ENCODE results near the gene OPHN1. TPM values are rescaled to one million over a fixed set of nuclear protein-coding genes. Genes with fewer than 3 reads are reported as not detected.

Gene OPHN1
- total RNA-seq, 1 donor from 2014 or later, result 7.8 TPM

DNA sequence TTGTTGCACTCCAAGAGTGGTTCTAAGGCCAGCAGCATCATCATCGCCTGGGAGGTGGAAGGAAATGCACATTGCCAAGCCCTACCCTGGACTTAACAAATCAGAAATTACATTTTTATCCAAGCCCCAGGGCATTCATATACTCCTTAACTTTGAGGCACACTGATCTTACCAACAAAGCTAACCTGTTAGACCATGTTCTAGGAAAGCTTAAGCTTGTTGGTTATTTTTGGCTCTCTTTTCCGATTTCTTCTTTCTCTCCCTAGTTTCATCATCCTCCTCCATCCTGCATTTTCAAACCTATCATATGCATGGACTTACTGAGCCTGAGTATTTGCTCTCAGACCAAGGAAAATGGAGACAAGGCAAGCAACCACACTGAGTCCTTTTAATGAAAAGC, 133.4 kb downstream of the OPHN1 start:
- Mint-ChIP-seq H3K9me3 (ENCODE audit: unreplicated experiment) (no peaks in the 10 kb centered on the region), H3K4me1 (ENCODE audit: low read depth, unreplicated experiment) (no peaks in the 10 kb centered on the region), H3K4me3 (ENCODE audit: unreplicated experiment) (no peak overlapping the region)

DNA sequence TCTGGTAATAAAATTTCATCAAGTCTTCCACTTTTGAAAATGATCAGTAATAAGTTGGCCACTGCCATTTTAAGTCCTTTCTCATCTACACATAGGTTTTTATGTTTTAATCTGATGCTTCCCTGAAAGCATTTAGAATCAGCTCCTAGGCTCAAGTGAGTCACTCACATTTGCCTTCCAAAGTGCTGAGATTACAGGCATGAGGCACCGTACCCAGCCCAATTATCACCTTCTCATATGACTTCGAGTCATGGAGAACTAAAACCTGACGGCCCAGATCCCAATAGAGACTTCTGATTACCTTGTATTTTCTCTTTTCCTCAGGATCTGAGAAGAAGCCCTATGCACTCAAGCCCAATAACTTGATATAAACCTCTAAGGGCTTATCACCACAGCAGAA, 140.8 kb downstream of the OPHN1 start:
- H3K27ac Mint-ChIP-seq (ENCODE audit: unreplicated experiment), result no peak overlapping the region
- no peak for TF ChIP-seq CTCF (IDR thresholded peaks at IDR 0.05; ENCODE audit: partially characterized antibody, unreplicated experiment)
- no peaks in the 10 kb centered on the region for H3K27me3 Mint-ChIP-seq (ENCODE audit: unreplicated experiment)
- no peaks in the 10 kb centered on the region for H3K36me3 Mint-ChIP-seq (ENCODE audit: unreplicated experiment)
- H3K9me3 Mint-ChIP-seq (ENCODE audit: unreplicated experiment), result no peaks in the 10 kb centered on the region
- DNase-seq, result no peak
- H3K4me1 Mint-ChIP-seq (ENCODE audit: low read depth, unreplicated experiment), result no peaks in the 10 kb centered on the region
- H3K4me3 Mint-ChIP-seq (ENCODE audit: unreplicated experiment), result no peak overlapping the region

More for the DNA sequence above, 133.4 kb downstream of the OPHN1 start:
- no peak for DNase-seq
- no peak for TF ChIP-seq CTCF (IDR thresholded peaks at IDR 0.05; ENCODE audit: partially characterized antibody, unreplicated experiment)
- Mint-ChIP-seq H3K36me3 (ENCODE audit: unreplicated experiment) (no peaks in the 10 kb centered on the region), H3K27me3 (ENCODE audit: unreplicated experiment) (no peaks in the 10 kb centered on the region), H3K27ac (ENCODE audit: unreplicated experiment) (no peak overlapping the region)

DNA sequence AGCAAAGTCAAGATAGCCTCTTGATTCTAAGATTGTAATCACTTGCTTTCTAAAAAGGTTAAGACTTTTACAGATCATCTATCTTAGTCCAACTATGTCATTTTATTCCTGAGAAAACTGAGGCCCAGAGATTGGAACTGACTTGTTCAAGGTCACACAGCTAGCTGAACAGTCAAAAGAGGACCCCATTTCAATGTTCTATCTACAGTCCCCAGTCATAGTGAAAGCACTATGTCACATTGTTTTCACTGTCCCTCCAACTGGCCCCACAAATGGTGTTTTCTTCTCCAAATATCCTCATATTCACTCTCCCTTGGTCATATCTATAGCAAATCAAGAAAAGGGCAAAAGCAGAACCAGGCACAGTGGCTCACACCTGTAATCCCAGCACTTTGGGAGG, 145.2 kb downstream of the OPHN1 start:
- Mint-ChIP-seq H3K4me3 (ENCODE audit: unreplicated experiment) (no peak overlapping the region), H3K36me3 (ENCODE audit: unreplicated experiment) (no peaks in the 10 kb centered on the region), H3K27ac (ENCODE audit: unreplicated experiment) (no peak overlapping the region), H3K9me3 (ENCODE audit: unreplicated experiment) (no peaks in the 10 kb centered on the region), H3K4me1 (ENCODE audit: low read depth, unreplicated experiment) (no peaks in the 10 kb centered on the region), H3K27me3 (ENCODE audit: unreplicated experiment) (no peaks in the 10 kb centered on the region)
- no peak for TF ChIP-seq CTCF (IDR thresholded peaks at IDR 0.05; ENCODE audit: partially characterized antibody, unreplicated experiment)
- no peak for DNase-seq

DNA sequence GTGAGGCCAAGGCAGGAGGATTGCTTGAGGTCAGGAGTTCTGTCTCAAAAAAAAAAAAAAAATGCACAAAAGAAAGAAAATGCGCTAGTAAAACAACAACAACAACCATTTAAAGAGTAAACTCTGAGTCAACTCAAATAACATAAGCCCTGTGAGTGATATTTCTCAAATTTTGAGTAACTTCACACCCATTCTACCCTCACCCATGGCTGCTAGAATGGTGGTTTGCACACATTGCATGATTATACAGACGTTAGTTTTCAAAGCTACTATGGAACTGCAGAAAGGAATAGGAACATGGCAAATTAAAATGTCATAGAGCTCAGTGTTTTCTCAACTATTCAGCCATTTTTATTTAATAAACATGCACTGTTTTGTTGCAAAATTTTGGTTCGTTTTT, 145.9 kb downstream of the OPHN1 start:
- Mint-ChIP-seq H3K27me3 (ENCODE audit: unreplicated experiment) (no peaks in the 10 kb centered on the region), H3K9me3 (ENCODE audit: unreplicated experiment) (no peaks in the 10 kb centered on the region), H3K27ac (ENCODE audit: unreplicated experiment) (no peak overlapping the region), H3K4me3 (ENCODE audit: unreplicated experiment) (no peak overlapping the region), H3K4me1 (ENCODE audit: low read depth, unreplicated experiment) (no peaks in the 10 kb centered on the region), H3K36me3 (ENCODE audit: unreplicated experiment) (no peaks in the 10 kb centered on the region)
- no peak for DNase-seq
- no peak for TF ChIP-seq CTCF (IDR thresholded peaks at IDR 0.05; ENCODE audit: partially characterized antibody, unreplicated experiment)

DNA sequence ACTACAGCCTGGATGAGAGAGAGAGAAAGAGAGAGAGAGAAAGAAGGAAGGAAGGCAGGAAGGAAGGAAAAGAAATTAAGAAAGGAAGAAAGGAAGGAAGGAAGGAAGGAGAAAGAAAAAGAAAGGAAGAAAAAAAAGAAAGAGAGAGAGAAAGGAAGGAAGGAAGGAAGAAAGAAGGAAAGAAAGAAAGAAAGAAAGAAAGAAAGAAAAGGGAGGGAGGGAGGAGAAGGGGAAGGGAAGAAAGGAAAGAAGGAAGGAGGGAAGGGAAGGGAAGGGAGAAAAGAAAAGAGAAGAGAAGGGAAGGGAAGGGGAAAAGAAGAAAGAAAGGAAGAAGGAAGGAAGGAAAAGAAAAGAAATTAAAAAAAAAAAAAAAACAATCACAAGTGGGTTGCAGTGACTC, 146.3 kb downstream of the OPHN1 start:
- H3K27me3 Mint-ChIP-seq (ENCODE audit: unreplicated experiment), result no peaks in the 10 kb centered on the region
- no peaks in the 10 kb centered on the region for H3K36me3 Mint-ChIP-seq (ENCODE audit: unreplicated experiment)
- no peak overlapping the region for H3K4me3 Mint-ChIP-seq (ENCODE audit: unreplicated experiment)
- DNase-seq, result no peak
- no peak overlapping the region for H3K27ac Mint-ChIP-seq (ENCODE audit: unreplicated experiment)
- no peak for TF ChIP-seq CTCF (IDR thresholded peaks at IDR 0.05; ENCODE audit: partially characterized antibody, unreplicated experiment)
- H3K4me1 Mint-ChIP-seq (ENCODE audit: low read depth, unreplicated experiment), result no peaks in the 10 kb centered on the region
- H3K9me3 Mint-ChIP-seq (ENCODE audit: unreplicated experiment), result no peaks in the 10 kb centered on the region
